Measurements from ENCODE around the gene PTAR1.
A peak's percentile ranks its signal among the peaks of the same experiment; 100 is the strongest.

PTAR1 gene

DNA sequence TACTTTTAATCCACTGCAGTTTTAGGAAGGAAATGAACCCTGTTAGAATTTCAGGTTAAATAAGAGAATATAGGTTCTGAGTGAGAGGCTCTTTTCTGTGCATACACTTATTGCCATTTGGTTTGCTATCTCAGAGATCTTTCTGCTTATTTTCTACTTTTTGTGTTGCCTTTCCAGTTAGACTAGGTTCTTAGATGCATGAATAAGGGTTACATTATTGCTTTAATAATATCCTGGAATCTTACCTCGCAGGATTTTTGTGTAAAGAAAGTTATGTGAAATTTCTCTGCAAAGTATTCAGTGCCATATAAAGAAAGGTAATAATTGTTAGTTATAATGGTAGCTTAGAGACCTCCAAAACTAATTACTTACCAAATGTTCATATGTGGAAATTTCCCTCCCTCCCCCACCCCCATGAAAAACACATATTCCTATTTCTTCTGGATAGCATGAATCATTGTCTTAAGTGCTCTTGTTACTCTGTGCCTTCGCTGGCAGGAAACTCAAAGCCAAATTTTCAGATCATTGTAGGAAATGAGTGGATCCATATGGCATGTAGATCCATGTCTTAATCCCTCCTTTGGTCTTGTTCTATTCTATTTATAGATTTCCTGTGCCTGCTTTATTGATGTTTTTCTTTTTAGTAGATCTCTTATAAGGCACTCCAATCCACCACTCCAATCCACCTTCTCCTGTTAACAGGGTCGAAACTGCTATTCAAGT is 84.9 kb downstream of the PTAR1 start:
- Histone ChIP-seq H3K79me2 (ENCODE audit: control insufficient read depth, insufficient read depth, low read length, unreplicated experiment) (no peaks in the 10 kb centered on the region), H2AFZ (ENCODE audit: low read length, unreplicated experiment) (peak overlapping the region; percentile 43), H3K27ac (ENCODE audit: low read depth, low read length) (peak overlapping the region; percentile 53), H3K27me3 (ENCODE audit: insufficient read depth, low read length) (no peaks in the 10 kb centered on the region), H3K36me3 (ENCODE audit: insufficient read depth, low read length) (no peaks in the 10 kb centered on the region), H3K4me1 (ENCODE audit: control insufficient read depth, insufficient read depth, low read length, unreplicated experiment) (peaks cover 20% of the 10 kb centered on the region), H3K4me3 (ENCODE audit: low read depth, low read length) (peak overlapping the region; percentile 41; the same call in 1 of the 2 replicates)

- no peak overlapping the region for H3K27ac ChIP-seq (ENCODE audit: low read depth, low read length)
- no peaks in the 10 kb centered on the region for H3K36me3 ChIP-seq (ENCODE audit: insufficient read depth, low read length)
- H3K79me2 ChIP-seq (ENCODE audit: control insufficient read depth, insufficient read depth, low read length, unreplicated experiment) = no peaks in the 10 kb centered on the region
- H2AFZ ChIP-seq (ENCODE audit: low read length, unreplicated experiment) = peak overlapping the region; percentile 26
- peaks cover 20% of the 10 kb centered on the region for H3K4me1 ChIP-seq (ENCODE audit: control insufficient read depth, insufficient read depth, low read length, unreplicated experiment)
- no peaks in the 10 kb centered on the region for H3K27me3 ChIP-seq (ENCODE audit: insufficient read depth, low read length)
- peak overlapping the region; percentile 0; the same call in 1 of the 2 replicates for H3K4me3 ChIP-seq (ENCODE audit: low read depth, low read length)
Observed at GRCh38 chr9:69674112-69674685, 85.6 kb downstream of the PTAR1 start.

DNA sequence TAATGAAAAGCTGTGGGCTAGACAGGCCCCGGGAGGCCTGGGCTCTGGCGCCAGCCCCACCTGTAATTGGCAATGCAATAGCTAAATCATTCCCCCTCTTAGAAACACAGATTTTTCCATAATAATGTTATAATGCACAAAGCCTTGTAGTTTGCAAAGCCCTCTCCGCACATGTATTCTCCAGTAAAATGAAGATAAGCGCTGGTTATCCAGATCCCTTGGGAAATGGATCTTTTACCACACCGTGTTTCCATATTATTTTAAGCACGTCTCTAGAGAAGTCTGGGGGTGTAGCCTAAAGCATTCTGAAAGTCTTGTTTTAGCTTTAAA is 86.5 kb downstream of the PTAR1 start:
- no peaks in the 10 kb centered on the region for H3K79me2 ChIP-seq (ENCODE audit: control insufficient read depth, insufficient read depth, low read length, unreplicated experiment)
- H3K27me3 ChIP-seq (ENCODE audit: insufficient read depth, low read length) = no peaks in the 10 kb centered on the region
- peak overlapping the region; percentile 98 for H2AFZ ChIP-seq (ENCODE audit: low read length, unreplicated experiment)
- H3K27ac ChIP-seq (ENCODE audit: low read depth, low read length) = no peak overlapping the region
- no peaks in the 10 kb centered on the region for H3K36me3 ChIP-seq (ENCODE audit: insufficient read depth, low read length)
- peak overlapping the region; percentile 96 for H3K4me3 ChIP-seq (ENCODE audit: low read depth, low read length)
- H3K4me1 ChIP-seq (ENCODE audit: control insufficient read depth, insufficient read depth, low read length, unreplicated experiment) = peaks cover 20% of the 10 kb centered on the region

- H3K27me3 ChIP-seq (ENCODE audit: insufficient read depth, low read length) = no peaks in the 10 kb centered on the region
- H3K4me1 ChIP-seq (ENCODE audit: control insufficient read depth, insufficient read depth, low read length, unreplicated experiment) = peaks cover 20% of the 10 kb centered on the region
- H2AFZ ChIP-seq (ENCODE audit: low read length, unreplicated experiment) = peak overlapping the region; percentile 99
- no peak overlapping the region for H3K27ac ChIP-seq (ENCODE audit: low read depth, low read length)
- peak overlapping the region; percentile 96 for H3K4me3 ChIP-seq (ENCODE audit: low read depth, low read length)
- H3K36me3 ChIP-seq (ENCODE audit: insufficient read depth, low read length) = no peaks in the 10 kb centered on the region
- H3K79me2 ChIP-seq (ENCODE audit: control insufficient read depth, insufficient read depth, low read length, unreplicated experiment) = no peaks in the 10 kb centered on the region
Observed at GRCh38 chr9:69672596-69673310, 87.1 kb downstream of the PTAR1 start.

DNA sequence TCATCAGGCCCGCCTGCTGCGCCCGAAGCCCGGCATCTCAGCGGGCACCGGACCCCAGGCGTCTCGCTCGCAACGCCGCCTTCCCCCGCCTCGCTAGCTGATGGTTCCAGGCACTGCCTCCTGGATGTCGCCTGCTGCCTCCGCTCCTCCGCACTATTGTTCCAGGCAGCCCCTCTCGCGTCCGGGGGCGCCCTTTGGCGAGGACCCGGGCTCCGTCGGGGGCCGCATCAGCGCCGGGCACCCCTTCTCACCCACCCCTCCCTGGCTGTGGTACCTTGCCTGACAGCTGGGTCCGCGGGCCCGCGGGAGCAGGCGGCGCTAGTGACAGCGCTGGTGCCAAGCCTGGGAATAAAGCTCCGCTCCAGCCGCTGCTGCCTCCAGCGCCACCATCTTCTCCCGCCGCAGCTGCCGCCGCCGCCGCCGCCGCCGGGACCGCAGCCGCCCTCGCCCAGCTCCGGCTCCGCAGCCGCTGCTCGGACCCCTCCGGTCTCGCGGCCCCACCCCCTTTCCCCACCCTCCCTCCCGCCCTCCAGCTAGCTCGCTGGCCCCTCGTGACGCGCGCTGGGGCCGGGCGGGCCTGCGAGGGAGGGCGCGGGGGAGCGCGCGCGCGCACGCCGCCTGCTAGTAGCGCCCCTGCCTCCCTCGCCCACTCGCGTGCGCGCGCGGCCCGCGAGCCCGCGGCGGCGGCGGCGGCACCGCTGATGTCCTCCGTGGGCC is 87.8 kb downstream of the PTAR1 start, which contains the start of gene APBA1:
APBA1 (minus strand) TSS at position 493 of the 717 bp plus-strand sequence.
- Histone ChIP-seq H3K27me3 (ENCODE audit: insufficient read depth, low read length) (no peaks in the 10 kb centered on the region), H3K4me3 (ENCODE audit: low read depth, low read length) (peak within 1 kb of the TSS; percentile 96), H3K79me2 (ENCODE audit: control insufficient read depth, insufficient read depth, low read length, unreplicated experiment) (no peaks in the 10 kb centered on the region), H3K27ac (ENCODE audit: low read depth, low read length) (no peak within 1 kb of the TSS), H3K4me1 (ENCODE audit: control insufficient read depth, insufficient read depth, low read length, unreplicated experiment) (peaks cover 20% of the 10 kb centered on the region), H2AFZ (ENCODE audit: low read length, unreplicated experiment) (peak within 1 kb of the TSS; percentile 99), H3K36me3 (ENCODE audit: insufficient read depth, low read length) (no peaks in the 10 kb centered on the region)

DNA sequence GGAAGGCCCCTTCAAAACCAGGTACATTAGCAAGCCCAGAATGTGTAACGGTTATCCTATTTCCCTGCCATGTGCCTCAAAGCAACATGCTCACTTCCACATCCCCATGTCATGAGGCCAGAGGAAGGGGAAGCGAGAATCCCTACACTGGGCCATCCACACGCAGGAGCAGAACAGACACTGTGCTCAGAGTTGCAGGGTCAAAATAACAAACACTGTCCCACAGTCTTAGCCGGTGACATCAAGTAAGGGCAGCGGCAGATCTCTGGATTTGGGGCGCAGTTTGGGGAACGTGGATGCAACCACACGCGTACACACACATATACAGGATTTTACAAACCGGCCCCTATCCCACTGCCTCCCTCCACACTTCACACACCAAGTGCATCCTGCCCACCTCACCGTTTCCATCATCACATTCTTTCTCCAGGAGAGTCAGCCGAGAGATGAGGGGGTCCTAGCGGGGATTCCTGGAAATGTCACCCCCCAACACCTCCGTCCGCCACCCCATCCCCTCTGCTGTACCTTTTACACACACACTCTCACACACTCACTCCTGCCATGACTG is 88.4 kb downstream of the PTAR1 start:
- H3K36me3 ChIP-seq (ENCODE audit: insufficient read depth, low read length) = no peaks in the 10 kb centered on the region
- peak overlapping the region; percentile 96 for H3K4me3 ChIP-seq (ENCODE audit: low read depth, low read length)
- H3K27ac ChIP-seq (ENCODE audit: low read depth, low read length) = no peak overlapping the region
- H2AFZ ChIP-seq (ENCODE audit: low read length, unreplicated experiment) = peak overlapping the region; percentile 96
- H3K4me1 ChIP-seq (ENCODE audit: control insufficient read depth, insufficient read depth, low read length, unreplicated experiment) = peaks cover 20% of the 10 kb centered on the region
- H3K27me3 ChIP-seq (ENCODE audit: insufficient read depth, low read length) = no peaks in the 10 kb centered on the region
- H3K79me2 ChIP-seq (ENCODE audit: control insufficient read depth, insufficient read depth, low read length, unreplicated experiment) = no peaks in the 10 kb centered on the region

DNA sequence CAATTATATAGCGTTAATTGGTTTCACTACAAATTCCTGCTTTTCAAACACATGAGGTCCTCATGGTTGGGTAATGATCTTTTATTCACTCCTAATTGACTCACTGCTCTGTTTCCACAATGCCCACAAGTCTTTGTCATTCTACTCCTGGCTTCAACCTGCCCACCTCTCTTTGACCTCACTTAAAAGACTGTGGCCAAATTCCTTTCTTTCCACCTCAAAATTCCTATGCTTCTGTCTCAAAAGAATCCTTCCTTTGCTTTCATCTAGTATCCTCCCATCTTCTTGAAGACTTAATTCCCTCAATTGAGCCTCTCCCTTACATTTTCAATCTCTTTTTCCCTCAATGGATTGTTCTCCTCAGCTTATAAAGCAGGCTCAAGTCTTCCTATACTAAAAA is 92.5 kb downstream of the PTAR1 start:
- Histone ChIP-seq H2AFZ (ENCODE audit: low read length, unreplicated experiment) (no peak overlapping the region), H3K4me3 (ENCODE audit: low read depth, low read length) (no peak overlapping the region), H3K36me3 (ENCODE audit: insufficient read depth, low read length) (no peaks in the 10 kb centered on the region)

GRCh38 chr9:69660304-69660703 is 99.5 kb downstream of the PTAR1 start:
- Histone ChIP-seq H3K79me2 (ENCODE audit: control insufficient read depth, insufficient read depth, low read length, unreplicated experiment) (no peaks in the 10 kb centered on the region), H3K4me1 (ENCODE audit: control insufficient read depth, insufficient read depth, low read length, unreplicated experiment) (no peaks in the 10 kb centered on the region), H3K27me3 (ENCODE audit: insufficient read depth, low read length) (no peaks in the 10 kb centered on the region; the same call in 1 of the 2 replicates), H3K4me3 (ENCODE audit: low read depth, low read length) (no peak overlapping the region), H3K27ac (ENCODE audit: low read depth, low read length) (no peak overlapping the region), H2AFZ (ENCODE audit: low read length, unreplicated experiment) (no peak overlapping the region), H3K36me3 (ENCODE audit: insufficient read depth, low read length) (no peaks in the 10 kb centered on the region)

More for the DNA sequence above, 92.5 kb downstream of the PTAR1 start:
- Histone ChIP-seq H3K27ac (ENCODE audit: low read depth, low read length) (no peak overlapping the region), H3K79me2 (ENCODE audit: control insufficient read depth, insufficient read depth, low read length, unreplicated experiment) (no peaks in the 10 kb centered on the region), H3K4me1 (ENCODE audit: control insufficient read depth, insufficient read depth, low read length, unreplicated experiment) (no peaks in the 10 kb centered on the region), H3K27me3 (ENCODE audit: insufficient read depth, low read length) (no peaks in the 10 kb centered on the region; the same call in 1 of the 2 replicates)

Data from ACC112 (cell line).